OCI-LY3 (cell line): Measurements from ENCODE around the gene KIZ.

ENCODE experiments used
- H2AFZ ChIP-seq: fragments of 200-600, 300-600 bp; shearing (Covaris generic); 2 replicates; pipeline ENCODE4 v1.6.0; 2014; ENCODE audit warnings: antibody characterized with exemption, low read depth, low read length
- H3K27ac ChIP-seq: fragments of 200-600, 300-600 bp; sonication (generic); 2 replicates; pipeline ENCODE4 v1.5.1; 2014; ENCODE audit warnings: mild to moderate bottlenecking, low read length, moderate library complexity, mixed read lengths
- H3K27me3 ChIP-seq: fragments of 200-600, 300-600 bp; sonication (generic); 2 replicates; pipeline ENCODE4 v1.6.1; 2014; ENCODE audit warnings: low read depth, low read length, mixed read lengths
- H3K36me3 ChIP-seq: fragments of 200-600, 300-600 bp; sonication (generic); replicated peaks from 2 replicates; pipeline ENCODE3; 2014; ENCODE audit warnings: low read depth, low read length, mixed read lengths
- H3K4me1 ChIP-seq: fragments of 300-600, 200-600 bp; sonication (generic); 2 replicates; pipeline ENCODE4 v1.6.1; 2014; ENCODE audit warnings: low read length, mixed read lengths
- H3K4me2 ChIP-seq: fragments of 200-600, 300-600 bp; sonication (generic); 2 replicates; pipeline ENCODE4 v1.6.1; 2014; ENCODE audit warnings: low read length, mixed read lengths
- H3K4me3 ChIP-seq: fragments of 300-600, 200-600 bp; sonication (generic); 2 replicates; pipeline ENCODE4 v1.5.1; 2014; ENCODE audit warnings: antibody characterized with exemption, mild to moderate bottlenecking, low read length, moderate library complexity
- H3K79me2 ChIP-seq: fragments of 300-600, 200-600 bp; shearing (Covaris generic); 2 replicates; pipeline ENCODE4 v1.6.1; 2014; ENCODE audit warnings: mild to moderate bottlenecking, low read length, mixed read lengths
- H3K9ac ChIP-seq: fragments of 300-600, 200-600 bp; shearing (Covaris generic); 2 replicates; pipeline ENCODE4 v1.6.0; 2014; ENCODE audit warnings: mild to moderate bottlenecking, low read length, moderate library complexity
- H3K9me3 ChIP-seq: fragments of 200-600, 300-600 bp; shearing (Covaris generic); 2 replicates; pipeline ENCODE4 v1.6.1; 2014; ENCODE audit warnings: low read length, mixed read lengths; ENCODE audit not compliant: insufficient read depth
- H4K20me1 ChIP-seq: fragments of 200-600, 300-600 bp; sonication (generic); 2 replicates; pipeline ENCODE4 v1.6.1; 2016; ENCODE audit warnings: low read length, mixed read lengths; ENCODE audit not compliant: insufficient read depth
- EZH2phosphoT487 ChIP-seq: fragments of 200-600 bp; shearing (Covaris generic); IDR thresholded peaks from 2 replicates; pipeline ENCODE4 v1.6.1; 2018; ENCODE audit warnings: antibody characterized with exemption, mixed run types, low read depth
- TF ChIP-seq, protein P1 (sequence below): fragments of 200-600, 300-600 bp; sonication (generic); IDR thresholded peaks from 2 replicates; pipeline ENCODE4 v1.5.1; 2014; ENCODE audit warnings: antibody characterized with exemption, low read length, low read depth

Gene KIZ

GRCh38 chr20:21113697-21114096 lies 12.2 kb upstream of the KIZ start:
- Histone ChIP-seq H3K27ac (no peak overlapping the region), H3K4me2 (no peak overlapping the region), H3K9me3 (no peaks in the 10 kb centered on the region), H2AFZ (no peak overlapping the region), H3K79me2 (no peaks in the 10 kb centered on the region), H3K36me3 (no peaks in the 10 kb centered on the region), H4K20me1 (no peaks in the 10 kb centered on the region), H3K27me3 (peaks cover 20% of the 10 kb centered on the region), H3K4me1 (no peaks in the 10 kb centered on the region), H3K9ac (no peak overlapping the region), H3K4me3 (no peak overlapping the region)
- no peak for TF ChIP-seq EZH2phosphoT487
- TF ChIP-seq, protein P1, sequence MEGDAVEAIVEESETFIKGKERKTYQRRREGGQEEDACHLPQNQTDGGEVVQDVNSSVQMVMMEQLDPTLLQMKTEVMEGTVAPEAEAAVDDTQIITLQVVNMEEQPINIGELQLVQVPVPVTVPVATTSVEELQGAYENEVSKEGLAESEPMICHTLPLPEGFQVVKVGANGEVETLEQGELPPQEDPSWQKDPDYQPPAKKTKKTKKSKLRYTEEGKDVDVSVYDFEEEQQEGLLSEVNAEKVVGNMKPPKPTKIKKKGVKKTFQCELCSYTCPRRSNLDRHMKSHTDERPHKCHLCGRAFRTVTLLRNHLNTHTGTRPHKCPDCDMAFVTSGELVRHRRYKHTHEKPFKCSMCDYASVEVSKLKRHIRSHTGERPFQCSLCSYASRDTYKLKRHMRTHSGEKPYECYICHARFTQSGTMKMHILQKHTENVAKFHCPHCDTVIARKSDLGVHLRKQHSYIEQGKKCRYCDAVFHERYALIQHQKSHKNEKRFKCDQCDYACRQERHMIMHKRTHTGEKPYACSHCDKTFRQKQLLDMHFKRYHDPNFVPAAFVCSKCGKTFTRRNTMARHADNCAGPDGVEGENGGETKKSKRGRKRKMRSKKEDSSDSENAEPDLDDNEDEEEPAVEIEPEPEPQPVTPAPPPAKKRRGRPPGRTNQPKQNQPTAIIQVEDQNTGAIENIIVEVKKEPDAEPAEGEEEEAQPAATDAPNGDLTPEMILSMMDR, result no peak

GRCh38 chr20:21114584-21114983 lies 11.3 kb upstream of the KIZ start:
- H3K4me2 ChIP-seq, result no peak overlapping the region
- no peaks in the 10 kb centered on the region for H4K20me1 ChIP-seq
- TF ChIP-seq EZH2phosphoT487, result no peak
- TF ChIP-seq, protein P1, result no peak
- H3K79me2 ChIP-seq, result no peaks in the 10 kb centered on the region
- H3K27me3 ChIP-seq, result peaks cover 21% of the 10 kb centered on the region
- H3K9me3 ChIP-seq, result no peaks in the 10 kb centered on the region
- no peaks in the 10 kb centered on the region for H3K36me3 ChIP-seq
- no peak overlapping the region for H3K27ac ChIP-seq
- H2AFZ ChIP-seq, result no peak overlapping the region
- no peak overlapping the region for H3K9ac ChIP-seq
- H3K4me3 ChIP-seq, result no peak overlapping the region
- no peaks in the 10 kb centered on the region for H3K4me1 ChIP-seq

DNA sequence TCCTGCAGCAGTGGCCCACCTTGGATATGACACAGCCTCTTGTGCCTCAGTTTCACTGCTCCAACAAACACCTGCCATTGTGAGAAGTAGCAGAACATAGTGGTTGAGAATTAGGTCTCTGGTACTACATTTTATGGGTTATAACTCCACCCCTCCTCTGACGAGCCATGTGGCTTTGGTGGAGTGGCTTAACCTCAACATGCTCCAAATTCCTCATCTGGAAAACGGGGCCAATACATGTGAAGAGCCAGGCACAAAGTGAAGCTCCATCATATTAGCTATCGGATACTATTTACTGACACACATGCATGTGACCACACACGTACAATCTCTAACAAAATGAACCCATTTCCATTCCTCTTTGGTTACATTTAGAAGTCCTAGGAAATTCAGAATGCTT lies 8.4 kb upstream of the KIZ start:
- no peak overlapping the region for H3K4me2 ChIP-seq
- H4K20me1 ChIP-seq, result no peaks in the 10 kb centered on the region
- H3K36me3 ChIP-seq, result no peaks in the 10 kb centered on the region
- H3K27ac ChIP-seq, result no peak overlapping the region
- no peak for TF ChIP-seq EZH2phosphoT487
- TF ChIP-seq, protein P1, result no peak
- no peak overlapping the region for H3K4me3 ChIP-seq
- H3K4me1 ChIP-seq, result no peaks in the 10 kb centered on the region
- no peak overlapping the region for H2AFZ ChIP-seq
- H3K9ac ChIP-seq, result no peak overlapping the region
- H3K9me3 ChIP-seq, result no peaks in the 10 kb centered on the region
- no peaks in the 10 kb centered on the region for H3K79me2 ChIP-seq
- peaks cover 15% of the 10 kb centered on the region for H3K27me3 ChIP-seq

DNA sequence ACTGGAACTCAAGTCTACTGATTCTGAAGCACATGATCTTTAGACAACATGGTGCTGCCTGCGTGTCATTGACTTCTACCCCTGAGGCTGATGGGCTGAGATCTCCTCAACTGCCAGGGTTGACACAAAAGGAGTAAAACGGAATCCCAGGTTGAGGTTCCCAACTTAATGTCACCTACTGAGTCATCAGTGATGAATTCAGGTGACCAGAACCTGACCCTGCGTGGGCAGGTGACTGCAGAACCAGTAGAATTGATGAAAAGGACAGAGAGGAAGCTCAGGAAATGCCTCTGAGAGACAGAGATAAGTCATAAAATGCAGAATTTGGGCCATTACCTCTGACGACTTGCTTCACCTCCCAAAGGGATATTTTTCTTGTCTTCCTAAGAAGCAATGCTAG lies 7.7 kb upstream of the KIZ start:
- Histone ChIP-seq H3K36me3 (no peaks in the 10 kb centered on the region), H3K9ac (no peak overlapping the region), H3K79me2 (no peaks in the 10 kb centered on the region), H2AFZ (no peak overlapping the region), H3K9me3 (no peaks in the 10 kb centered on the region), H3K27me3 (peaks cover 14% of the 10 kb centered on the region), H3K4me1 (no peaks in the 10 kb centered on the region), H3K4me3 (no peak overlapping the region), H3K27ac (no peak overlapping the region), H4K20me1 (no peaks in the 10 kb centered on the region), H3K4me2 (no peak overlapping the region)
- TF ChIP-seq EZH2phosphoT487, result no peak
- TF ChIP-seq, protein P1, result no peak
